DND-41 (cell line): ENCODE measurements around the gene WDFY4.

Experiments used
- EZH2 ChIP-seq: IDR thresholded peaks from 3 replicates; pipeline ENCODE4 v1.6.1; 2012; ENCODE audit warnings: borderline replicate concordance, low read depth, mild to moderate bottlenecking, moderate library complexity, low read length, inconsistent platforms; ENCODE audit not compliant: severe bottlenecking
- TF ChIP-seq, protein P1 (sequence below): IDR thresholded peaks from 2 replicates; pipeline ENCODE4 v1.5.1; 2012; ENCODE audit warnings: borderline replicate concordance, low read length, moderate library complexity, mild to moderate bottlenecking; ENCODE audit not compliant: poor library complexity, severe bottlenecking; ENCODE audit errors: extremely low read depth

GRCh38 chr10:48881937-48882336 is 197.3 kb downstream of the WDFY4 start:
- TF ChIP-seq, protein P1, sequence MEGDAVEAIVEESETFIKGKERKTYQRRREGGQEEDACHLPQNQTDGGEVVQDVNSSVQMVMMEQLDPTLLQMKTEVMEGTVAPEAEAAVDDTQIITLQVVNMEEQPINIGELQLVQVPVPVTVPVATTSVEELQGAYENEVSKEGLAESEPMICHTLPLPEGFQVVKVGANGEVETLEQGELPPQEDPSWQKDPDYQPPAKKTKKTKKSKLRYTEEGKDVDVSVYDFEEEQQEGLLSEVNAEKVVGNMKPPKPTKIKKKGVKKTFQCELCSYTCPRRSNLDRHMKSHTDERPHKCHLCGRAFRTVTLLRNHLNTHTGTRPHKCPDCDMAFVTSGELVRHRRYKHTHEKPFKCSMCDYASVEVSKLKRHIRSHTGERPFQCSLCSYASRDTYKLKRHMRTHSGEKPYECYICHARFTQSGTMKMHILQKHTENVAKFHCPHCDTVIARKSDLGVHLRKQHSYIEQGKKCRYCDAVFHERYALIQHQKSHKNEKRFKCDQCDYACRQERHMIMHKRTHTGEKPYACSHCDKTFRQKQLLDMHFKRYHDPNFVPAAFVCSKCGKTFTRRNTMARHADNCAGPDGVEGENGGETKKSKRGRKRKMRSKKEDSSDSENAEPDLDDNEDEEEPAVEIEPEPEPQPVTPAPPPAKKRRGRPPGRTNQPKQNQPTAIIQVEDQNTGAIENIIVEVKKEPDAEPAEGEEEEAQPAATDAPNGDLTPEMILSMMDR = no peak
- no peak for TF ChIP-seq EZH2
